GM19452 (cell line): ENCODE results near the gene CNOT4.
"Not testable (repeated sequence)": the region's sequence is repeated elsewhere in the genome, so short reads cannot be mapped to it uniquely, and the experiment has no call there.

Experiments used
- ATAC-seq: cut with Tn5 transposase; IDR thresholded peaks from one replicate; pipeline ENCODE4 v1.9.1; 2021; ENCODE audit not compliant: unreplicated experiment

CNOT4 gene

GRCh38 chr7:135517060-135517459 is 7.2 kb upstream of the CNOT4 start:
- no peak for ATAC-seq

DNA sequence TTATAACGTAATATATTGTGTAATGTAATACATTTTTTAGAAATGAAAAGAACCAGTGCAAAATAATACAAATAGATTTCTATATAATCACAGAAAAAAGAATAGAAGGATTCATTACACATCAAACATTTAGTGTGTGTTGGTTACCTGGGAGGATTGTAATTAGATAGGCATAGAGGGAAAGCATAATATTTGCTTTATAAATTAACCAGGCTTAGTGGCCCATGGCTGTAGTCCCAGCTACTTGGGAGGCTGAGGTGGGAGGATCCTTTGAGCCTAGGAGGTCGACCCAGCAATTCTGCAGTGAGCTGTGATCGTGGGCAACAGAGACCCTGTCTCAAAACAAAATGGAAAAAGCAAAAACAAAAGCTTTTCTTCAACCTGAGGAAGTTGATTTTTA is 5.0 kb upstream of the CNOT4 start:
- no peak for ATAC-seq

- ATAC-seq = peak; percentile 27
These were observed 2.4 kb upstream of the CNOT4 start for GRCh38 chr7:135512135-135512887.

GRCh38 chr7:135510592-135511183 is 786 bp upstream of the CNOT4 start:
- ATAC-seq = no peak

DNA sequence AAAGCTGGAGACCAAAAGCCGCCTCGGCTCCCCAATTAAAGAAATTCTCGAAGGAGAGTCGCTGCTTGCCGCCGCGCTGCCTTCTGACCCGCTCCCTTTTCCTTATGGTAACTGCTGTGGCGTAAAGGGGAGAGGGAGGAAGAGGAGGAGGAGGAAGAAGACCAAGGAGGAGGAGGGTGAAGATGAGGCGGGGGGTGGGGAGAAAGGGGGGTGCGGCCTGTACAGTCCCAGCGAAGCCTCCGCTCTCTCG is 388 bp downstream of the CNOT4 start:
- no peak for ATAC-seq

DNA sequence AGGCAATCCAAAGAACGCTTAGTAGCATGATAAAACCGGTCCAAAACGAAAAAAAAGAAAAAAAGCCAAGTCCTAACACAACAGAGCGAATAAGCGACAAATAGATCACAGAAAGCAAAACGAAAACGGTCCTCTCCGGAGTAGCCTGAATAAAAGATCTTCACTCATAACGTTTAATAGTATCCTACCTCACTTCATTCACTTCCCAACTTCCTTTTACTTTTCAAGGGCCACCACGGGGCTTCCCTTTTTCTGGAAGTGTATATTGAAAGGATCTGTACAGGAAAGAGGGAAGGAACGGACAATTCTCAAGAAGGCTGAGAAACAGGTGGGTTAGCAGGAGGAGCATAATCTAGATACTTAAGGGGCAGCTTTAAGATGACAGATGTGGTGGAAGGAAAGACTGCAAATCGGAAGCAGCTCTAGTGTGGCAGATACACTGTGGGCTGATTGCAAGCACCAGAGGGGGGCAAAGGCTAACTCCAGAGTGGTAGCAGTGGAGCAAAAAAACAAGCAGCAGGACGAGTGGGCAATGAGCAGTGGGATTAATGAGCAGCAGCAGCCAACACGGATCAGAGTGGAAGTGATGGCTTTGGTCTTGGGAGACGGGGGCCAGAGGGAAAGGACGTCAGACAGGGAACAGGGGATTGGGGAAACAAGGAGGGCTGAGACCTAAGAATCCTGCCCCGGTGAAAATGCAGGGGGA is 866 bp downstream of the CNOT4 start:
- ATAC-seq = peak; percentile 24

DNA sequence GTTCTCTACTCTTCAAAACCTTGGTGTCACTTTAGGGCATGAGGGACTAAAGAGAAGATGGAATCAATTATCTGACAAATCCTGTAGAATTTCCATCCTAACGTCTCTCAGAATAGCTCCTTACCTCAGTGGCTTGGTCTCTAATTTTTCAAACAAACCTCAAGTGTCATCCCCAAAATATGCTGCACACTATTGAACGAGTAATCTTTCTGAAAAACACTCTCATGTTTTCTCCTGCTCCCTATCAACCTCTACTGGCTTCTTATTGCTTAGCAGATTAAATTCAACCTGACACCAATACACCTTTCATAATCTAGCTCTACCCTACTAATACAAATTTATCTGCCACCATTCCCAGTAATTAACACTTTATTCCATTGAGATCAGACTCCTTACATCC is 8.5 kb downstream of the CNOT4 start:
- ATAC-seq = no peak

- no peak for ATAC-seq
These were observed 10.1 kb downstream of the CNOT4 start for GRCh38 chr7:135499818-135500217.

DNA sequence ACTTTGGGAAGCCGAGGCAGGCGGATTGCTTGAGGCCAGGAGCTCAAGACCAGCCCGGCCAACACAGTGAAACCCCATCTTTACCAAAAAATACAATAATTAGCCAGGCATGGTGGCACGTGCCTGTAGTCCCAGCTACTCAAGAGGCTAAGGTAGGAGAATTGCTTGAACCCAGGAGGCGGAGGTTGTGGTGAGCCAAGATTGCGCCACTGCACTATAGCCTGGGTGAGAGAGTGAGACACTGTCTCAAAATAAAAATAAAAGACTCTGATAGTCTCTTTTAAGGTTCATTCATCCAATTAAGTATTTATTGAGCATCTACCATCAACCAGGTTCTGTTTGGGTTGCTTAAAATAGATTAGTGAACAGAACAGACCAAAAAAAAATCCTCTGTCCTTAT is 12.7 kb downstream of the CNOT4 start:
- not testable (repeated sequence) for ATAC-seq

- ATAC-seq = no peak
These were observed 16.5 kb downstream of the CNOT4 start for GRCh38 chr7:135493362-135493761.

- ATAC-seq = no peak
These were observed 17.8 kb downstream of the CNOT4 start for GRCh38 chr7:135492151-135492550.

DNA sequence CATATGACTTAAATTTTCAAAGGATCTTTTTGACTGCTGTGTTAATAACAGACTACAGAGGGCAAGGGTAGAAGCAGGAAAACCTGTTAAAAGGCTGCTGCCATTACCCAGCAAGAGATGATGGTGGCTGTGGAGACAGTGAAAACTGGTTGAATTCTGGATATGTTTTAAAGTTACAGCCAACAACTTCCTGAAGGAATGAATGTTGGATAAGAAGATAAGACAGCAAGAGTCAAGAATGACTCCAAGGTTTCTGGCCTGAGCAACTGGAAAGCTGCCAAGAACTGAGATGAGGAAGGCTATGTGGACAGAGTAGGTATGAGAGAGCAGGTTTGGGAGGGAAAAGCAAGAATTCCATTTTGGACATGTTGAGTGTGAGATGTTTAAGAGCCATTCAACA is 19.1 kb downstream of the CNOT4 start:
- no peak for ATAC-seq

GRCh38 chr7:135489791-135490190 is 20.1 kb downstream of the CNOT4 start:
- ATAC-seq = no peak

DNA sequence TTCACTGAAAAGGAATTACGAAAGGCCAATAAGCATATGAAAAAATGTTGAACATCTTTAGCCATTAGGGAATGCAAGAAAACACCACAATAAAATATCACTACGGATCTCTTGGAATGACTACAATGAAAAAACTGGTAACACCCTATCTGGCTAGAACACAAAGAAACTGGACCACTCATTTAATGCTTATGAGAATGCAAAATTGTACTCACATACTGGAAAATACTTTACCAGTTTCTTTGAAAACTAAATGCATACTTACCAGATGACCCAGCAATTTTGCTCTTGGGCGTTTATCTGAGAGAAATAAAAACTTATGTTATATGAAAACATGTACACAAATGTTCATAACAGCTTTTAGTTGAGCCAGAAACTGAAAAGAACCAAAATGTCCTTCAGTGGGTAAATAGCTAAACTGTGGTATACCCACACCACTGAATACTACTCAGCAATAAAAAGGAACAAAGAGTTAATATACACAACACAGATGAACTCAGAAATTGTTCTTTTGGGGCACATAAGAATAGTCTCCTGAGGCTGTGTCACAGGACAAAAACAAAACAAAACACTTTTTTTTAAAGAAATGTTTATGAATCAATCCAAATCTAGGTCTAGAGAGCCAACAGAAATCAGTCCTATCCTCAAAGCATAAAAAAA is 23.5 kb downstream of the CNOT4 start:
- ATAC-seq = no peak

DNA sequence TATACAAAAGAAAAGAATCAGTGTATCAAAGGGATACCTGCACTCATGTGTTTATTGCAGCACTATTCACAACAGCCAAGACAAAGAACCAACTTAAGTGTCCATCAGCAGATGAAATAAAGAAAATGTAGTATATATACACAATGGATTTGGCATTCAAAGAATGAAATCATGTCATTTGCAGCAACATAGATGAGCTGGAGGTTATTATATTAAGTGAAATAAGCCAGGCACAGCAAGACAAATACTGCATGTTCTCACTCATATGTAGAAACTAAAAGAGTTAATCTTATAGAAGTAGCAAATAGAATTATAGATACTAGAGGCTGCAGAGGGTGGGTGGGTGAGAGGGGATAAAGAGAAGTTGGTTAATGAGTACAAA is 28.3 kb downstream of the CNOT4 start:
- no peak for ATAC-seq

DNA sequence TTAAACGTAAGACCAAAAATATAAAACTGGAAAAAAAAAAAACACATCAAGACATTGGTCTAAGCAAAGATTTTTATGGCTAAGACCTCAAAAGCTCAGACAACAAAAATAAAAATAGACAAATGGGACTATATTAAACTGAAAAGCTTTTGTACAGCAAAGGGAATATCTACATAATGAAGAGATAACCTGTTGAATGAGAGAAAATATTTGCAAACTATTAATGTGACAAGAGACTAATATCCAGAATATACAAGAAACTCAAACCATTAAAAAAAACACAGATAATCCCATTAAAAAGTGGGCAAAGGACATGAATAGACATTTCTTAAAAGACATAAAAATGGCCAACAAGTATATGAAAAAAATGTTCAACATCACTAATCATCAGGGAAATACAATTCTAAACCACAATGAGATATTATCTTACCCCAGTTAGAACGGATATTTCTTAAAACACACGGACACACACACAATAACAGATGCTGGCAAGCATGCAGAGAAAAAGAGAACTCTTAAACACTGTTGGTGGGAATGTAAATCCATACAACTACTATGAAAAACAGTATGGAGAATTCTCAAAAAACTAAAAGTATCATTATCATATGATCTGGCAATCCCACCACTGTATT is 28.8 kb downstream of the CNOT4 start:
- ATAC-seq = no peak

- ATAC-seq = no peak
These were observed 34.4 kb downstream of the CNOT4 start for GRCh38 chr7:135475521-135475920.

DNA sequence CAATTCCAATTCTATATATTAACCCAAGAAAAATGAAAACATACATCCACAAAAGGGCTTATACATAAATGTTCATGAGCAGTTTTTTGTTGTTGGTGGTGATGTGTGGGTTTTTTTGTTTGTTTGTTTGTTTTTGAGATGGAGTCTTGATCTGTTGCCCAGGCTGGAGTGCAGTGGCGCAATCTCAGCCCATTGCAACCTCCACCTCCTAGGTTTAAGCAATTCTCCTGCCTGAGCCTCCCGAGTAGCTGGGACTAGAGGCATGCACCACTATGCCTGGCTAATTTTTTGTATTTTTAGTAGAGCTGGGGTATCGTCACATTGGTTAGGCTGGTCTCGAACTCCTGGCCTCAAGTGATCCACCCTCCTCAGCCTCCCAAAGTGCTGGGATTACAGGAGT is 40.2 kb downstream of the CNOT4 start:
- not testable (repeated sequence) for ATAC-seq

DNA sequence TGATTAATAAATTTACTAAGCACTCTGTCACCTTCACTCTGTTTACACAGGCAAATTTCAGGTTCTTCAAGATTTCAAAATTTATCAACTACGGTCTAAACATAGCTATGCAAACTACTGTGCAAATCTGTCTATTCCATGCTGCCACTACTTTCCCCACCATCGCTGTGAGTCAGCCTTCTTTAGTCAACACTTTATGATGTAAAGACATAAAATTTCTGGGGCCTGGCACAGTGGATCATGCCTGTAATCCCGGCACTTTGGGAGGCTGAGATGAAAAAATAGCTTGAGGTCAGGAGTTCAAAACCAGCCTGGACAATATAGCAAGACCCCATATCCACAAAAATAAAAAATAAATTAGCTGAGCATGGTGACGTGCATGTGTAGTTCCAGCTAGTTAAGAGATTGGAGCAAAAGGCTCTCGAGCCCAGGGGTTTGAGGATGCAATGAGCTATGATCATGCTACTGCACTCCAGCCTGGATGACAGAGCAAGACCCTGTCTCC is 42.6 kb downstream of the CNOT4 start:
- no peak for ATAC-seq

DNA sequence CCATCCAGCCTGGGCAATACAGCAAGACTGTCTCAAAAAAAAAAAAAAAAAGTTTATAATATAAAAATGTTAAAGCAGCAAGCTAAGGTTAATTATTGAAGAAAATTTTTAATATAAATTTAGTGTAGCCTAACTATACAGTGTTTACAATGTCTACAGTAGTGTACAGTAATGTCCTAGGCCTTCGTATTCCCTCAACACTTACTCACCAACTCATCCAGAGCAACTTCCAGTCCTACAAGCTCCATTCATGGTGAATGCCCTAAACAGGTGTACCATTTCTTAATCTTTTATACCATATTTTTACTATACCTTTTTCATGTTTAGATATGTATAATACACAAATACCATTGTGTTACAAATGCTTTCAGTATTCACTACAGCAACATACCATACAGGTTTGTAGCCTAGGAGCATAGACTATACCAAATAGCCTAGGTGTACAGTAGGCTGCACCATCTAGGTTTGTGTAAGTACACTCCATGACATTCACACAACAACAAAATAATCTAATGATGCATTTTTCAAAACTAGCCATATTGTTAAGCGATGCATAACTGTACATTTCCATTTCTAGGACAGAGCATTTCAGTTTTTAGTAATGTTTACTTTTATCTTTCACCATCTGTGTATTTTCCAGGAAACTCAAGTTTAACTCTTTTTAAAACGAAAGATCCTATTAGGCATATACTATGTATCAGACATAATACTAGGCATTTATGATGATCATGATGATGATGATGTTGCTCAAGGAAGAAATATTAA is 43.3 kb downstream of the CNOT4 start:
- no peak for ATAC-seq

DNA sequence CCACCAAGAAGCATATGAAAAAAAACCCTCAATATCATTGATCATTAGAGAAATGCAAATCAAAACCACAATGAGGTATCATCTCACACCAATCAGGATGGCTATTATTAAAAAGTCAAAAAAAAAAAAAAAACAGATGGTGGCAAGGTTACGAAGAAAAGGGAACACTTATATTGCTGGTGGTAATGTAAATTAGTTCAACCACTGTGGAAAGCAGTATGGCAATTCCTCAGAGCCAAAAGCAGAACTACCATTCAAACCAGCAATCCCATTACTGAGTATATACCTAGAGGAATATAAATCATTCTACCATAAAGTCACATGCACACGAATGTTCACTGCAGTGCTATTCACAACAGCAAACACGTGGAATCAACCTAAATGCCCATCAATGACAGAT is 46.0 kb downstream of the CNOT4 start:
- no peak for ATAC-seq
